Right lobe of liver (tissue), 4 donors: Measurements from ENCODE around the gene CRYBB2.

Source experiments
- POLR2A ChIP-seq: fragments of 450-650 bp; IDR thresholded peaks from one replicate; pipeline ENCODE4 v1.6.1; 2017; ENCODE audit warnings: antibody characterized with exemption, mild to moderate bottlenecking
- TF ChIP-seq, protein P1 (sequence below), 4 donors: fragments of 200-600 bp in 3 of 4; fragments of 450-650 bp in 1 of 4; IDR thresholded peaks; one replicate each; pipeline versions ENCODE4 v1.5.1 to v1.8.0; 2016 to 2022; ENCODE audit warnings: antibody characterized with exemption in 4 of 4, mild to moderate bottlenecking in 2 of 4
- donor health status: DM: no; HTN: no; CAD: no.
- donor health status: DM: no; HTN: no; CAD: no.
- donor health status: DM: no; HTN: yes; CAD: no.

DNA sequence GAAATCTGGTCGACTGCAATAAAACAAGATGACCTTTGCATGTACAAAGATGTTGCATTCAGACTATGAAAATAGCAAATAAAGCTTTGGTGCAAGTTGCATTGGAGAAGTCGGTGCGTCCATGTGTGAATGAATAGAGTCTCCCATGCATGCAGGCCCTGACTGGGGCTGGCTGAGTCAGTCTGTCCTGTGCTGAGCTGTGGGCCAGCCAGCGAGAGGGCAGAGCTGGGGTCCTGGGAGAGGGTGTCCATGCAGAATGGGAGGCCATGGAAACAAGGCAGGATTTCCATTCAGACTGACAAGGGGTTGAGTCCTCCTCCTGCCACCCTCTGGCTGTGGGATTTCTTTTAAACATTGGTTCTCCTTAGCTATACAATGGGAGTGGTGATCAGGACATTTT, 22.1 kb upstream of the CRYBB2 start:
- TF ChIP-seq POLR2A: no peak
- TF ChIP-seq, protein P1, sequence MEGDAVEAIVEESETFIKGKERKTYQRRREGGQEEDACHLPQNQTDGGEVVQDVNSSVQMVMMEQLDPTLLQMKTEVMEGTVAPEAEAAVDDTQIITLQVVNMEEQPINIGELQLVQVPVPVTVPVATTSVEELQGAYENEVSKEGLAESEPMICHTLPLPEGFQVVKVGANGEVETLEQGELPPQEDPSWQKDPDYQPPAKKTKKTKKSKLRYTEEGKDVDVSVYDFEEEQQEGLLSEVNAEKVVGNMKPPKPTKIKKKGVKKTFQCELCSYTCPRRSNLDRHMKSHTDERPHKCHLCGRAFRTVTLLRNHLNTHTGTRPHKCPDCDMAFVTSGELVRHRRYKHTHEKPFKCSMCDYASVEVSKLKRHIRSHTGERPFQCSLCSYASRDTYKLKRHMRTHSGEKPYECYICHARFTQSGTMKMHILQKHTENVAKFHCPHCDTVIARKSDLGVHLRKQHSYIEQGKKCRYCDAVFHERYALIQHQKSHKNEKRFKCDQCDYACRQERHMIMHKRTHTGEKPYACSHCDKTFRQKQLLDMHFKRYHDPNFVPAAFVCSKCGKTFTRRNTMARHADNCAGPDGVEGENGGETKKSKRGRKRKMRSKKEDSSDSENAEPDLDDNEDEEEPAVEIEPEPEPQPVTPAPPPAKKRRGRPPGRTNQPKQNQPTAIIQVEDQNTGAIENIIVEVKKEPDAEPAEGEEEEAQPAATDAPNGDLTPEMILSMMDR (IDR thresholded peaks at IDR 0.05): no peak
